HL-60/S4 treated with retinoic acid at 250 ng/mL for 4 days and 3 days (cell line): ENCODE data around the gene FMNL3.
"Not testable (repeated sequence)": the region's sequence is repeated elsewhere in the genome, so short reads cannot be mapped to it uniquely, and the experiment has no call there.

Experiments
- in situ Hi-C: fragments of 300-500 bp; cut with MboI; formaldehyde crosslinking; loops from 2 replicates; pipeline ENCODE4 v1.7.0; 2022; ENCODE audit warnings: low sequenced_read_pairs

FMNL3 gene

GRCh38 chr12:49717800-49718199, 10.6 kb upstream of the FMNL3 start:
- in situ Hi-C loops, result not testable (repeated sequence)

GRCh38 chr12:49716553-49716952, 9.3 kb upstream of the FMNL3 start:
- in situ Hi-C loops, result no loop called here

GRCh38 chr12:49713952-49714351, 6.7 kb upstream of the FMNL3 start:
- in situ Hi-C loops, result loop anchor here (5.0 kb wide), 1 partner anchor 72 kb away; no protein-coding TSS in a partner anchor

GRCh38 chr12:49708851-49709250, 1.6 kb upstream of the FMNL3 start:
- in situ Hi-C loops, result no loop called here

GRCh38 chr12:49707812-49708147, 575 bp upstream of the FMNL3 start:
- in situ Hi-C loops, result no loop called here

GRCh38 chr12:49706351-49707127, 666 bp downstream of the FMNL3 start:
- in situ Hi-C loops, result no loop called here

- in situ Hi-C loops, result no loop called here
Measured at GRCh38 chr12:49705479-49706134, 1.6 kb downstream of the FMNL3 start.

- in situ Hi-C loops, result no loop called here
Measured at GRCh38 chr12:49703647-49704137, 3.5 kb downstream of the FMNL3 start.

- in situ Hi-C loops, result no loop called here
Measured at GRCh38 chr12:49702676-49703215, 4.5 kb downstream of the FMNL3 start.

GRCh38 chr12:49702009-49702408, 5.2 kb downstream of the FMNL3 start:
- in situ Hi-C loops, result no loop called here

- in situ Hi-C loops, result no loop called here
Measured at GRCh38 chr12:49698619-49699545, 8.3 kb downstream of the FMNL3 start.

- in situ Hi-C loops, result no loop called here
Measured at GRCh38 chr12:49697808-49698207, 9.4 kb downstream of the FMNL3 start.

GRCh38 chr12:49696723-49697122, 10.5 kb downstream of the FMNL3 start:
- in situ Hi-C loops, result no loop called here

GRCh38 chr12:49693931-49694444, 13.2 kb downstream of the FMNL3 start:
- in situ Hi-C loops, result no loop called here

GRCh38 chr12:49692851-49693250, 14.4 kb downstream of the FMNL3 start:
- in situ Hi-C loops, result no loop called here

- in situ Hi-C loops, result no loop called here
Measured at GRCh38 chr12:49689785-49690184, 17.4 kb downstream of the FMNL3 start.

- in situ Hi-C loops, result no loop called here
Measured at GRCh38 chr12:49689237-49689636, 18.0 kb downstream of the FMNL3 start.

GRCh38 chr12:49687941-49688340, 19.3 kb downstream of the FMNL3 start:
- in situ Hi-C loops, result no loop called here

GRCh38 chr12:49684310-49684854, 22.8 kb downstream of the FMNL3 start:
- in situ Hi-C loops, result no loop called here

- in situ Hi-C loops, result no loop called here
Measured at GRCh38 chr12:49683599-49684309, 23.5 kb downstream of the FMNL3 start.
